A204.1 (cell line): Measurements from ENCODE around the gene ZDHHC11B.
"Not testable (repeated sequence)": the region's sequence is repeated elsewhere in the genome, so short reads cannot be mapped to it uniquely, and the experiment has no call there.

Experiments used
- FAIRE-seq: peaks from 2 replicates; lab custom pipeline; 2012; peaks lifted over from hg19 to GRCh38; lab: Jason Lieb, UNC

ZDHHC11B gene

DNA sequence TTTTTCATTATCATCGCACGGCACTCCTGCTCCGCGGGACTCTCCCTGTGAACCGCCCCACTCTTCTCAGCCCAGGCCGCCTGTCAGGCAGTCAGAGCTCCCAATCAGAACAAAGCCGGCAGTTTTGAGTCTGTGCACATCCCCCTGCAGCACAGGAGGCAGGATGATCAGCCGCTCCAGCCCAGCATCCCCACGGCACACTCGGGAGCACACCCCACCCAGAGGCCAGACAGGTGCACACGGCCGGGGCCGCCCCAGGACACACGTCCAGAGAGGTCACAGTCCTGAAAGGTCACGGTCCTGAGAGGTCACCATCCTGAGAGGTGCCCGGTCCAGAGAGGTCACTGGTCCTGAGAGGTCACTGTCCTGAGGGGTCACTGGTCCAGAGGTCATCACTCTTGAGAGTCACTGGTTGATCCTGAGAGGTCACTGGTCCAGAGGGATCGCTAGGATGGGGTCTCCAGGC lies 99.7 kb downstream of the ZDHHC11B start:
- no peak for FAIRE-seq

- no peak for FAIRE-seq
These were observed 100.7 kb downstream of the ZDHHC11B start for GRCh38 chr5:683551-684481.

DNA sequence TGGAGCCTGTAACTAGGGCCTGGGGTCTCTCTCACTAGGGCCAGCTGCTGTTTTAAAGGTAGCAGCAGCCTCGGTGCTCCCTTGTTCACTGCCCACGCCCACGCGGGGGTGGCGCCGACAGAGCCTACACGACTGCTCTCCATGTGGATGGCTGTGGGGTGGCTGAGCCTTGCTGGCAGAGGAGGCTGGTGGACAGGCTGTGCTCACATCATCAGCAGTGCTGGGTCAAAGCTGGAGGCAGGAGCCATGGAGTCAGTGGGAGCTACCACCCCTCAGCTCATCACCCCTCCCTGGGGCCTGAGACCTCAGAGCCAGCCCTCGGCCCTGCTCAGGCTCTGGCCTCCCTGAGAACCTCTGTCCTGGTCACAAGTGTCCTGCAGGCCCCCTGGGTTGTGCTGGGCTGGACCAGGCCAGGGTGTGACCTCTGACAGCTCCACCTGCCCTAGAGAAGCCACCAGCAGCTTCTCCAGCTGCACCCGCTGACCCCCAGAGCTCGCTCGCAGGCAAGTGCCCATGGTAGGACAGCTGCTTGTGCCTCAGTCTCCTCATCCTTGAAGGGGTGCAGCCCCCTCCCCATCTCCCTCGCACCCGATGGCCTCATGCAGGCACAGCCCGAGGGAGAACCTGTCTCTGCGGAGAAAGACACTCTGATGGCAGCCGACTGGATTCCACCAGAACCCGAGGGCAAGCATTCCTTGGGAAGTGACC lies 101.7 kb downstream of the ZDHHC11B start:
- not testable (repeated sequence) for FAIRE-seq

DNA sequence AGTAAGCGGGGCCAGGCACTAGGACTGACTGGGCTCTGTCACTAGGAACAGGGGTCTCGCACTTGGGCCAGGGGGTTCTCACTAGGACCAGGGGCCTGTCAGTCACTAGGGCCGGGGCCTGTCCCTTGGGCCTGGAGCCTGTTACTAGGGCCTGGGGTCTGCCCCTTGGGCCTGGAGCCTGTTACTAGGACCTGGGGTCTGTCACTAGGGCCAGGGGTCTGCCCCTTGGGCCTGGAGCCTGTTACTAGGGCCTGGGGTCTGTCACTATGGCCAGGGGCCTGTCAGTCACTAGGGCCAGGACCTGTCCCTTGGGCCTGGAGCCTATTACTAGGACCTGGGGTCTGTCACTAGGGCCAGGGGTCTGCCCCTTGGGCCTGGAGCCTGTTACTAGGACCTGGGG lies 102.3 kb downstream of the ZDHHC11B start:
- not testable (repeated sequence) for FAIRE-seq

- not testable (repeated sequence) for FAIRE-seq
These were observed 103.0 kb downstream of the ZDHHC11B start for GRCh38 chr5:681317-682191.

- not testable (repeated sequence) for FAIRE-seq
These were observed 103.7 kb downstream of the ZDHHC11B start for GRCh38 chr5:680836-681235.

GRCh38 chr5:680118-680795 lies 104.3 kb downstream of the ZDHHC11B start:
- not testable (repeated sequence) for FAIRE-seq

- FAIRE-seq: not testable (repeated sequence)
These were observed 105.2 kb downstream of the ZDHHC11B start for GRCh38 chr5:679166-679895.

DNA sequence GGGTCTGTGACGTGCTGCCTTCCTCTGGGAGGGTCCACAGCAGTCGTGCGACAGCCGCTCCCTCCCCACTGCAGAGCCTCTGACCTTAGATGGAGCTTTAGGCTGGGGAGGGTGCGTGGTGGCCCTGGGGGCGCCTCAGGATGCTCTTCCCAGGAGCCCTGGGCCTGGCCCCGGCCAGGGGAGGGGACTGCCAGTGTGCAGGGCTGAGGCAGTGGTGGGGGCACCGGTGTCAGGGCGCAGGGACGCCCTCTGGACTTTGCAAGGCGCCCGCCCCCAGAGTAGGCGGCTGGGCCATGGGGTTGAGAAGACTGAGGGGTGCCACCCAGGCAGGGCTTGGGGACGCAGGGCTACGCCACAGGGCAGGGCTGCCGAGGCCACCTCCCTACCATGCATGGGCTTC lies 106.0 kb downstream of the ZDHHC11B start:
- not testable (repeated sequence) for FAIRE-seq

GRCh38 chr5:677131-678101 lies 107.1 kb downstream of the ZDHHC11B start:
- no peak for FAIRE-seq

- FAIRE-seq: no peak
These were observed 107.8 kb downstream of the ZDHHC11B start for GRCh38 chr5:676699-677076.

DNA sequence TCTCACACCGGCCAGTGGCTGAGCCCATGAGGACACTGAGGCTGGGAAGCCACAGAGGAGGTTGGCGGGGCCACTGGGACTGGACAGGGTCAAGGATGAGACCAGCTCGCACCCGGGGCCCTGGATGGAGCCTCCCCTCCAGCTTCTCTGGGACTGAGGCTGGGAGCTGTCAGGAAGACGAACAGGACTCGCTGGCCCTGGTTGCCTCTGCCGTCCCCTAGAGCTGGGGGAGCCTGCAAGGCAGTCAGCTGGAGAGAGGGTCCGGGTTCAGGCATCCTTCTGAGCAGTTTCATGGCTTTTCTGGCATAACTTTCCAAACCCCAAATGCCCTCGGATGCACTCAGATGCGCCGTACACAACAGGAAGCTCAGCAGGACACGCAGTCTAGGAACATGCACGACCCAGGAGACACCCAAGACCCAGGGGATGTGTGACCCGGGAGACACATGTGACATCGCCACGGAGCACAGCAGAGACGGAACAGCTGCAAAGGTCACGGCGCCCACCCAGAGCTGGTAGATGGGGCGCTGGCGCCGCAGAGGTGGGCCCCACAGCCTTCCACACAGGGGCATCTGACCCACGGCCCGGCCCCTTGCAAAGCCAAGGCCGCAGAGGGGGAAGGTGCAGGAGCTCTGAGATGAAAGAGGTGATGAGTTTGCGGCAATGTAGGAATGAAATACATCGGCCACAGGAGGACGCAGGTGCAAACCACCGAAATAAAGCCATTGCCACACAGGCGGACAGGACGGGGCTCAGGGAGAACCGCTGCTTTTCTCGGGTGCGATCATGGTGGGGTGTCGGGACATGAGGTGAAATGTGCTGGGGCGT lies 108.4 kb downstream of the ZDHHC11B start:
- FAIRE-seq: no peak

GRCh38 chr5:675111-675870 lies 109.2 kb downstream of the ZDHHC11B start:
- no peak for FAIRE-seq

GRCh38 chr5:674630-675011 lies 109.9 kb downstream of the ZDHHC11B start:
- no peak for FAIRE-seq

GRCh38 chr5:673831-674629 lies 110.5 kb downstream of the ZDHHC11B start:
- FAIRE-seq: no peak

- FAIRE-seq: no peak
These were observed 111.2 kb downstream of the ZDHHC11B start for GRCh38 chr5:673161-673830.
